NT2/D1 (cell line): ENCODE data around the gene NR1I3.

Experiments
- YY1 ChIP-seq: IDR thresholded peaks from 2 replicates; pipeline ENCODE4 v1.6.1; 2011; ENCODE audit not compliant: insufficient read length, insufficient read depth
- ZNF274 ChIP-seq: IDR thresholded peaks from 2 replicates; pipeline ENCODE4 v1.6.1; 2011; ENCODE audit warnings: mild to moderate bottlenecking, low read depth, low read length

- TF ChIP-seq YY1 (no peak), ZNF274 (no peak)
These were observed 22.6 kb upstream of the NR1I3 start for GRCh38 chr1:161260376-161261260.
